PFSK-1 (cell line): ENCODE data around the gene C1QTNF9.

ENCODE experiments used
- POLR2AphosphoS5 ChIP-seq: IDR thresholded peaks from 2 replicates; pipeline ENCODE4 v1.6.1; 2012; ENCODE audit warnings: low read depth, mild to moderate bottlenecking, control low read depth, low read length, moderate library complexity
- TAF1 ChIP-seq: IDR thresholded peaks from 2 replicates; pipeline ENCODE4 v1.6.1; 2012; ENCODE audit warnings: low read length, control low read depth, borderline replicate concordance; ENCODE audit not compliant: insufficient read depth

DNA sequence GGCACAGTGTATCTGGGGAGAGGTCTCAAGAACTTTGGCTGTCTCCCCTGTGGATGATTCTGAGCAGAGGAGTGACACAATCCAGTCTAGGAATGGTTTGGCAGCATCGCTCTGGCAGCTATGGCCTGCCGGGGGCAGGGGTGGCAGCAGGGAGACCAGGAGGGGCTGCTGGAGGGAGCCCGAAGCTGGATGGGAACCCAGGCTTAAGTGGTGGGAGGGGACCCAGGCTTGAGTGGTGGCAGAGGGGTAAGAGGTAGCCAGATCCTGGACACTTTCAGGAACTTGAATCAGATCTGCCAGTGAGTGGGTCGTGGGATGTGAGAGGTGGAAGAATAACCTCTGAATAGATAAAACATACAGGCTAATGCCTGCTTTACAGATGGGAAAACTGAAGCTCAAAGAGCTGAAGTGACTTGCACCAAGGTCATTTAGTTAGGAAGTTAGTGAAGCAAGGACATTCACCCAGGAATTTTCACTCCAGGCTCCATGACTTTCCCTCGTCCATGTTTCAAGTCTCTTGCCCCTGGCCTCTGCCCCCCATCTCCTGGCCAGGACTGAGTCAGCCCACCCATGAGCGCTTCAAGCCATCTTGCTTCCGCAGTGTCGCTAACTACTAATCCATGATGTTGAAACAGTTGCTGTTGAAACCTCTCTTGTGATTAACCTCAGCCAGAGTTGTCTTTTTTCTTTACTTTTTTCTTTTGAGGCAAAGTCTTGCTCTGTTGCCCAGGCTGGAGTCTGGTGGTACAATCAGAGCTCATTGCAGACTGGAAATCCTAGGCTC is 29.9 kb upstream of the C1QTNF9 start:
- TF ChIP-seq POLR2AphosphoS5 (no peak), TAF1 (no peak)
